CD4-positive, alpha-beta T cell treated with Interleukin-21 for 1 hour (primary cell): ENCODE measurements around the gene AUH.
A peak's percentile ranks its signal among the peaks of the same experiment; 100 is the strongest.

Experiments used
- DNase-seq: peaks from one replicate; pipeline ENCODE4 v3.0.0-alpha.2; 2020

AUH gene

GRCh38 chr9:91243029-91243428, 118.7 kb downstream of the AUH start:
- no peak for DNase-seq

- DNase-seq, result no peak
Observed at GRCh38 chr9:91241909-91242308, 119.8 kb downstream of the AUH start.

- no peak for DNase-seq
Observed at GRCh38 chr9:91240596-91241165, 121.0 kb downstream of the AUH start.

GRCh38 chr9:91239367-91240111, 122.2 kb downstream of the AUH start:
- DNase-seq, result no peak

GRCh38 chr9:91234523-91234922, 127.2 kb downstream of the AUH start:
- no peak for DNase-seq

GRCh38 chr9:91231619-91232018, 130.1 kb downstream of the AUH start:
- no peak for DNase-seq

- no peak for DNase-seq
Observed at GRCh38 chr9:91223000-91223399, 138.7 kb downstream of the AUH start.

- DNase-seq, result no peak
Observed at GRCh38 chr9:91222457-91222856, 139.3 kb downstream of the AUH start.

GRCh38 chr9:91221332-91221731, 140.4 kb downstream of the AUH start:
- no peak for DNase-seq

GRCh38 chr9:91220491-91221135, 141.1 kb downstream of the AUH start:
- DNase-seq, result no peak

- DNase-seq, result no peak
Observed at GRCh38 chr9:91220021-91220420, 141.7 kb downstream of the AUH start.

GRCh38 chr9:91219557-91219956, 142.2 kb downstream of the AUH start:
- DNase-seq, result no peak

GRCh38 chr9:91217388-91217787, 144.3 kb downstream of the AUH start:
- DNase-seq, result no peak

GRCh38 chr9:91214867-91215266, 146.9 kb downstream of the AUH start:
- no peak for DNase-seq

GRCh38 chr9:91214086-91214485, 147.6 kb downstream of the AUH start:
- no peak for DNase-seq

GRCh38 chr9:91212596-91213243, 149.0 kb downstream of the AUH start:
- no peak for DNase-seq

- DNase-seq, result peak; percentile 22
Observed at GRCh38 chr9:91211919-91212318, 149.8 kb downstream of the AUH start.

- peak; percentile 31 for DNase-seq
Observed at GRCh38 chr9:91211414-91211813, 150.3 kb downstream of the AUH start.

- DNase-seq, result no peak
Observed at GRCh38 chr9:91210318-91210717, 151.4 kb downstream of the AUH start.

- DNase-seq, result no peak
Observed at GRCh38 chr9:91208837-91209236, 152.9 kb downstream of the AUH start.

GRCh38 chr9:91208419-91208745, 153.3 kb downstream of the AUH start:
- DNase-seq, result no peak

GRCh38 chr9:91207729-91208418, 153.8 kb downstream of the AUH start:
- DNase-seq, result peak; percentile 44

GRCh38 chr9:91207397-91207728, 154.4 kb downstream of the AUH start:
- no peak for DNase-seq

- no peak for DNase-seq
Observed at GRCh38 chr9:91206806-91207205, 154.9 kb downstream of the AUH start.
